GM19452 (cell line): ENCODE measurements around the gene ATF6.
A peak's percentile ranks its signal among the peaks of the same experiment; 100 is the strongest.

Experiments
- ATAC-seq: cut with Tn5 transposase; IDR thresholded peaks from one replicate; pipeline ENCODE4 v1.9.1; 2021; ENCODE audit not compliant: unreplicated experiment

The ATF6 gene

DNA sequence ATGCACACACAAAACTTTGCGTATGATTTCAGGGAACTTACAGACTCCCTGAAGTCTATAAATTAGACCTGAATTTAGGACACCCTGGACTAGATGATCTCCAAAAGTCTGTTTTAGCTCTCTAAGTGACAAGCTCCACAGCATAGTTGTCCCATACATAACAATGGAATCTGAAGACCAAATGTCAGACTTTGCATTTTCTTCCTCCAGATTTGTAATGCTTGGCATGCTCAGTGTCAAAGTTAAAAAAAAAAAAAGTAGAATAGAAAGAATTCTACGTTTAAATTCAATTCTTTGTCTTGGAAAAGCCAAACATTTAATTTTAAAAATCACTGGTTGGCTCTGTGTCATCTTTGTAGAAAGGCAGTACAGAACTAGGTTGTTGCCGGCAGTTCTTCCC, 190.8 kb downstream of the ATF6 start:
- no peak for ATAC-seq

DNA sequence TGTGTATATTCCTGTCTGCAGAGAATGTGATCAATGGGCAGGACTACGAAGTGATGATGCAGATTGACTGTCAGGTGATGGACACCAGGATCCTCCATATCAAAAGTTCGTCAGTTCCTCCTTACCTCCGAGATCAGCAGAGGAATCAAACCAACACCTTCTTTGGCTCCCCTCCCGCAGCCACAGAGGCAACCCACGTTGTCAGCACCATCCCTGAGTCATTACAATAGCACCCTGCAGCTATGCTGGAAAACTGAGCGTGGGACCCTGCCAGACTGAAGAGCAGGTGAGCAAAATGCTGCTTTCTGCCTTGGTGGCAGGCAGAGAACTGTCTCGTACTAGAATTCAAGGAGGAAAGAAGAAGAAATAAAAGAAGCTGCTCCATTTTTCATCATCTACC, 192.3 kb downstream of the ATF6 start:
- no peak for ATAC-seq

DNA sequence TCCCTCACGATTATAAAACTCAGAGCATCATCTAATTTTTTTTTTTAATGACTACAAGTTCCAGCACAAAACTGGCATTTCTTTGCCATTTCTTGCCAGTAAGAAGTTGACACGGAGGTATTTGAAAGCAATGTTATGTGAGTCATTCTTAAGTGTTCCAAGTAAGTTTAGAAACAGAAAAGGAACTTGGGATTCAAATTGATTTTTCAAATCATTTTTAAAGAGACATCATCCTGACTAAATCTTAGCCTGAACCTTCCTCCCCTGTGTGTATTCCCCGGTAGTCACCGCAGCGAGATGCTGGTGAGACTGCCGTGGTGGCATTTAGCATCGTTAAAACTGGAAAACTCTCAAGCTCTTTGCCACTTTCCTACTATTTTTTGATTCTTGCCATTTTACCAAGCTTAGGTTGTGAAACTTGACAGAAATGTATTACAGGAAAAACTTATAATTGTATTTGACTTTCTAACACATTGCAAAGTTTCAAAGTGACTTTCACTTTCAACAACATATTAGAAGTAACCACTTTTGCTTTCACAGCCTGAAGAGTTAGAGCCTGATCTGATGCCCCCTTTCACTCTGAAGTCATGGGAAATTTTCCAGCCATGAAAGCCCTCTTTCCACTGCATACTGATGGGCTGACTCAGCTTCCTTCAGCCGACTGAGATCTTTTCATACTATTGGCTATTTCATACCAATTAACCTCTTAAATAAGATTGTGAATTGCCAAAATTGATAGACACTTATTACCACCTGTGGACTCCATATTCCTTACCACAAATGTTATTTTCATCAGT, 196.2 kb downstream of the ATF6 start:
- ATAC-seq = peak; percentile 90

DNA sequence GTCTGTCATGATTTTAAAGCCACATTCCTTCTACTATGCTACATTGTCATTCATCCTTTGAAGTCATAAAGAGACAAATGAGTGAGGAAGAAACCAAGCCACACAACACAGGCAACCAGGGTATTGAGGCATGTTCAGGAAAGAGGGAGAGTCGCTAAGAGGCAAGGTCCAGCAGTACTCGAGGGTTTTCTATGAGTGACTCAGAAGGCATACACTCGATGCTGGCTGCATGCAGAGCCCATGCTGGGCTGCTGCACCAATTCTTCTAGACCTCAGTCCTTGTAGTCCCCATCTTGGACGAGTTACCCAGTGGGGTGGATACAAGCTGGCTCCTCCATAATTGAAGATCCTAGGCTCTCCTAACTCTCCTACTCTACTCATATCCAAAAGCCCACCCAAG, 199.9 kb downstream of the ATF6 start:
- no peak for ATAC-seq

DNA sequence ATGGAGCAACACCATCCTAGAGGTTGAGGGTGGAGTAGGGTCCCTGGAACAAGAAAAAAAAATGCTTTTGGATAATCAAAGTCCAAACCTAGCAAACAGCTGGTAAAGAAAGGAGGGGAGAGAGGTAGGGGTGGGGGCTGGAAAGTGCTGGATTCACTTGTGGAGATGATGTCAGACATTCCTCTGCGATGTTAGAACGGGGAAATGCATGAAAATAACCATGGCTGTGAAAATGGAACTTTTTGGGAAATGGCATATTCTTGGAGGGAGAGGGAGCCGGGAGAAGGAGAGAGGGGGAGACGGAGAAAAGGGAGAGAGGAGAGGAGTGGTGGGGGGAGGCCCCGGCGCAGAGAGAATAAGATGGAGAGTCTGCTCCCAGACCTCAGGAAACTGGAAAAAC, 203.9 kb downstream of the ATF6 start:
- no peak for ATAC-seq

DNA sequence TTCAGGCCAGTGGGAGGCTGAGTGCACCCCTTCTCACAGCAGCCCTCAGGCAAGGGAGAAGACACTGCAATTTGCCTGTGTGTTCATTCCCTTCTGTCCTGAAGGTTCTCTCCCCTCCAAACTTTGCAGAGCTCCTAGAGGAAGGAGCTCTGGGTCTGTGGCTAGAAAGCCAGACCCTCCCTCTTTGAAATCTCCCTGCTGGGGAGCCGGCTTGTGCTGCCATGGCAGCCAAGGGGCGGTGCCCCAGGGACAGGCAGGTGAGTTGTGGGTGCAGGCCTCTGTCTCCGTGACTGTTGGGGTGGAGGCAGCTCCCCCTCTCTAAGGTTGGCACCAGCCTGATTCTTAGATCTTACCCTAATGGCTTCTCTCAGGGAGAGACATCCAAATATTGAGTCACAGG, 204.5 kb downstream of the ATF6 start:
- ATAC-seq = no peak

DNA sequence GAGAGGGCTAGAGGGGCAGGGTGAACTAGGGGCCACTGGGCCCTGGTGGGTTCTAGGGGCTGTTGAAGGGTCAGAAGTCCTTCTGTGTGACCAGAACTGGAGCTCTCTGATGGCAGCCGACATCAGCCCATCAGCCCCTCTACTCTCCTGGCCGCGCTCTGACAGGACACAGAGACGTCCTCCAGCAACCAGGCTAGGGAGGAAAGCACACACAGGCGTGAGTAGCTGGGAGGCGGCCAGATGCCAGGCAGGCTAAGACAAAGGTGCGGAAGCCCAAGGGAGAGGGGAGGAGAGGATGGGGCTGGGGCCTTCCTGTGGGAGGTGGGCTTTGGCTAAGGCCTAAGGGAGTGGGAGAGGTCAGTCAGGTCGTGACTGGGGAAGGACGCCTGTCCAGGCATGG, 206.7 kb downstream of the ATF6 start:
- no peak for ATAC-seq

DNA sequence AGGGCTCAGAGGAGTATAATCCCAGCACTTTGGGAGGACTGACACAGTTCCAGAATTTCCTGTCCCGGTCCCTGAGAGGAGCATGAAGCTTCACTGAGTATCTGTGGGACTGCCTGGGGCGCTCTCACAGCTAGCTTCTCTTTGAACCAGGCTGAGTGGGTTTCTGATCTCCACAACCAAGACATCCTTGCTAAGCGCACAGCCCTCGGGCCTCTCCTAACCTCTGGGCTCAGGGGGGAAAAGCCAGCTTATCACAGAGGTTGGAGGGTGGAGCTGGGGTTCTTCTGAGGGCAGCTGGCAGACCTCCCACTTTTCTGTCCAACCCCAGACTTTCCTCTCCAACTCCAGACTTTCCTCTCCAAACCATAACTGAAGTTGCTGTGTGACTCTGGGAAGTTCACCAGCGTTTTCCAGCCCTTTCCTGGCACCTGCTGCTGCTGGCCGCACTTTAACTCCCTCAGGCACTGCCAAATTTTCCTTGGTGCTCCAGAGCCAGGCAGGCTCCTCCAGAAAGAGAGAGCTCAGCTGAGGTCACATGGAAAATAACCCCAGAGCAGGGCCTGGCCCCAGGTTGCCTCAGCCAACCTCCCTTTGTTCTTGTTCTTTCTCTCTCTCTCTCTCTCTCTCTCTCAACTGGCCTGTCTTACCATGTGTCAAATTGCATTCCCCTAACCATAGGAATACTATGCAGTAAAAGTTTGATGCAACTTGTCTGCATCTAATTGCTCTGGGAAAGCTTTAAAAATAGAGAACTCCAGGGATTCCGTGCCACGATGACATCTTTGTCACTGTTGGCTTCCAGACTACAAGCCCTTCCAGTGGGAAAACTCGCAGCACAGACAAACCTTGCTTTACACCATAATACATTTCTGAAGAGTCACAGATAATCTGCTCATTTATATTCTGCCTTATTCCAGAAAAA, 208.1 kb downstream of the ATF6 start:
- no peak for ATAC-seq

DNA sequence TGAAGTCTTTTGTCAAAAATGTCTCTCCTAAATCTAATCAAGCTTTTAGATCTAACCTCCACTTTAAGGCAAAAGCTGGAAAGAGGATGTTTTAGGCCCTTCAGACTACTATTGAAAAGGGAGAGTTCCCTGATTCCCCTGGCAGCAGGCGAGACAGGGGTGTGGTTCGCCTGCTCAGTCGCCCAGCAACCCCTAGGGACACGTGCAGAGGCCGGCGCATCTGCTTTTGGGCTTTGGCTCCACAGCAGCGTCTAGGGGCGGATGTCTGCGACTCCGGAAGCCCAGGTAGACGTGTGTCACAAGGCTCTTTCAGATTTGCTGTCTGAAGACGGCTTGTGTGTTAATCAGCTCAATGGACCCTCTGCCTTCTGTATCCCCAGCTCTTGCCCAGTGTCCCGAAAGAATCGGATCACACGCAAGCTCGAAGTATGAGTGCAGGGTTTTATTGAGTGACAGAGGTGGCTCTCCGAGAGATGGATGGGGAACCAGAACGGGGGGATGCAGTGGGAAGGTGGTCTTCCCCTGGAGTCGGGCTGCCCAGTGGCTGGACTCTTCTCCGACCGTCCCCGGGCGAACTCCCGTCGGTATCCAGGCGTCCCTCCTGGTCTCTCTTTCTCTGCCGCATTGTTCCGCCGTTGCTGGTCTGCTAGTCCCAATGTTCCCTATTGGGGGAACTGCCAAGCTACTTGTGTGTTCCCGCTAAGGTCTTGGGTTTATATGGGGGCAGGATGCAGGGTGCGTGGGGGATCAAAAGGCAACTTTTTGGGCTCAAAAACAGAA, 212.1 kb downstream of the ATF6 start:
- no peak for ATAC-seq

DNA sequence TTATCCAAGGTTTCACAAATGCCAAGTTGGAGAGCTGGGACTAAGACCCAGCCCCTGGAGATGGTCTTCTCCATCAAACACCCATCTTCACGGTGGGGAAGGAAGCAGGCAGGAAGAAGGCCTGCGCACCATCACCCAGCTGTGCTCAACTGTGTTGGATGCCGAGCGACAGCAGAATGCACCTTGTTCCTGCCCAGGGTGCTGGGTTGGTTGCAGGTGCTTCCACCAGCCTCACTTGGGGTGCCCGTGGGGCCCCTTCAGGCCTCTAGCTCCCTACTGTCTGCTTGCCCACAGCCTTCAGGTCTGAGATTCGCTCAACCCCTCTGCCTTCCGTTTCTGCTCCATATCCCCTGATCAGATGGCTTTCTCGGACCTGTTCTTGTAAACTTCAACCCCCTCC, 215.0 kb downstream of the ATF6 start:
- ATAC-seq = no peak

DNA sequence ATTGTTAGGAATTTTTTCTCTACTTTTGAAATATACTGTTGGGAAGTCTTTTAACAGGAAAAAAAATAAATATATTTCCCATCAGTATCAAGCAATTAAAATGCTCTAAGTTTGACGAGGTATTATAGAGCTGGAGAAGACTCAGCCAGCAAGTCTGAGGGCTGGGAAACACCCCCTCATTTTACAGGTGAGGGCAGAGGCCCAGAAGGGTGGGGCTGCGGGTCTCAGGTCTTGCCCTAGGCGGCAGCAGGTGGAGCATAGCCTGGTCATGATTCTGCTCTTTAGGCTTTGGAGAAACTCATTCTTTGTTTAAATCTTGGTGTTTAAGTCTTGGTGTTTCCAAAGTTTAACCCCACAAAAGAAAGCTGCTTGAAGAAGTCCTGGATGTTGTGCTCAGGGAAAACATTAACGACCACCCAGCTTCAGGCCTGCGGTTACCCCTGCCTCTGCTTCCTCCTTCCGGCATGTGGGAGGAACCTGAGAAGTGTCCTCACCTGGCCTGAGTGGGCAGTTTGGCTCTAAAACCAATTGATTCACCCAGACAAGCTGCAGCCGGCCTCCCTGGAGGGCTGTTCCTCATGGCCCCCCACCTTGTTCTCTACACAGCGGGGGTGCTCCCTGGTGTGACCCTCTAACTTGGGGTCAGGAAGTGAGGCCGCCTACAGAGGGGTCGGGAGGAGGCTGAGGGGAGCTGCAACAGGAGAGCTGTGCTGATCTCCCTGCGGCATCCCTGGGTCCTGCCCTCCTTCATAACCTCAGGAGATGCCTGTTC, 215.8 kb downstream of the ATF6 start:
- ATAC-seq = no peak

DNA sequence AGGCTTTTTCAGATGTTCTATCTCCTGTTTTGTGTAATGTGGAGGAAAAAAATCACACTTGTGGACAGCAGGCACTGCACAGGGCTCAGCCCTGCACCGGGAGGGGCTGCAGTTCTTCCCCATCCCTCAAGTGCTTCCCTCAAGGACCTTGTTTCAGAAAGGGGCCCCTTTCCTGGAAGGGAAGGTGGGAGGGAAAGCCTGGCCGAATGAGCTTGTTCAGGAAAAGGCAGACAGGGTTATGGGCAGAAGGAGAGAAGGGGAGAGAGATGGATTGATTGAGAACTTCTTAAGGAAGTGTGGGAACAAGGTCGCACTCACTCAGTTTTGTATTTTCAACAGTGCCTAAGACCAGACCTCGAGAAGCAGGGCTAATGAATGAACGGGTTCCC, 216.4 kb downstream of the ATF6 start:
- no peak for ATAC-seq

DNA sequence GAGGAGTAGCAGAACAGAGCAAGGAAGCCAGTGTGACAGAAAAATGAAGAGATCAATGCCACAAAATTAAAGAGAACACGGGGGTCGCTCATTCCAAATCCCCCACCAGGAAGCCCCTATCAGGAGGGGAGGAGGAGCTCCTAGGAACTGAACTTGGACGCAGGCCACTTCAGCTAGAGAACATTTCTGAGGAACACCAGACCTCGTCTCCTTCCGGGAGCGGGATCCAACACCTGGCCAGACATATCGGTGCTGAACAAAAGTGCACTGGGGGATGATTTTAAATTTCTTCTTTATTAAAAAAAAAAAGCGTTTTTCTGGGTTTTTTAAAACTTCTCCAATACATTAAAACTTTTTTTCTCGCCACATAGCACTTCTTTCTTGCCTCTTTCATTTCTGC, 216.8 kb downstream of the ATF6 start:
- no peak for ATAC-seq

DNA sequence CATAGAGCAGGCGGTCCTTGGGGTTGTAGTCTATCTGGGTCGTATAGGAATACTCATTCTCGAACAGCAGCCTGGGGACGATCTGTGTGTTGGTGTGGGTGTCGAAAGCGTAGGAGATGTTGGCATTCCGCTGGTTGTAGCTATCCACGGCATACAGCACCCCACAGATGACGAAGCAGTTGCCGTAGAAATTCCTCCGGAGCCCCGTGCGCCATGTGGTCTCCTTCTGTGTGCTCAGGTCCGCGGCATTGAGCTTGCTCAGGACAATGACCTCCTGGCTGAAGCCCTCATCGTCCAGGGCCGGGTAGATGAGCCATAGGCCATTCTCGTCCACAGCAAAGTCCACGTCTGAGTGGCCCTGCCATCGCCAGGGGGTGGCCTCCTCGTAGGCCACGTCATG, 217.6 kb downstream of the ATF6 start:
- no peak for ATAC-seq

DNA sequence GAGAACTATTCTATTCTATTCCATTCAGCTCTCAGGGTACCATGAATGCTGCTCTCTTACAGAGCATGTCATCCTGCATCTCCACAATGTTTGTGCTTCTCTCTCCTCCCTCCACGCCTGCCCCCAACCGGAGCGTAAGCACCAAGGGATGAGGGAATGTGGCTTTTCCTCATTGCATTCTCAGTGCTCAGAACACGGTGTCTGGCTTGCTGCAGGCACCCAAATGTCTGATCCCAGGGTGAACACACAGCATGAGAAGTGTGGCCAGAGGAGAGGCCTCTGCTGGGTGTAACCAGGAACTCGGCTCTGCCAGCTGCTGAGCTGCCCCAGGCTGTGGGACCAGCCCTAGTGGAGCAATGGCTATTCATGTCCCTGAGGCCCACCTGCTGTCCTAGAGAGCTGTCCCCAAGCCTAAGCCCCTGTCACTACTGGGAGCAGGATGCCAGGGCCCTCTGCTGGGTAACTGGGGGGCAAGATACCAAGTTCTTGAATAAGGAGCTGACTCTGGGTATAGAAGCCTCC, 219.2 kb downstream of the ATF6 start:
- no peak for ATAC-seq

DNA sequence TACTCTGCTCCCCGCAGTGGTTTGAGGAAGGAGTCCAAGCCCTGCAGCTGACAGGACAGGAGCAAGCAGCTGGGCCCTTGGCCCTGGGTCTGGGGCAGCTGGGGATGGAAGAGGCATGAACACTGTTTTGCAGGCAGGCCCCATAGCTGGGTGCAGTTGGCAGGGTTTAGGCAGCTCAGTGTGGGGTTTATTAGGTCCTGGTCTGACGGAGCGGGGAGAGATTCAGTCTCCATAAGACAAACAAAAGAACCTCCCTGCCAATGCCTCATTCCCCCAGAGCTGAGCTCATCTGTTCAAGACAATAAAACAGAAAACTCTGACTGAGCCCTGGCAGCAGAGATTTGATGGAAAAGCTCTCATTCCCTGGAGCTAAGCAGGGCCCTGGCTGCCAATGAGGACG, 220.2 kb downstream of the ATF6 start:
- ATAC-seq = no peak

DNA sequence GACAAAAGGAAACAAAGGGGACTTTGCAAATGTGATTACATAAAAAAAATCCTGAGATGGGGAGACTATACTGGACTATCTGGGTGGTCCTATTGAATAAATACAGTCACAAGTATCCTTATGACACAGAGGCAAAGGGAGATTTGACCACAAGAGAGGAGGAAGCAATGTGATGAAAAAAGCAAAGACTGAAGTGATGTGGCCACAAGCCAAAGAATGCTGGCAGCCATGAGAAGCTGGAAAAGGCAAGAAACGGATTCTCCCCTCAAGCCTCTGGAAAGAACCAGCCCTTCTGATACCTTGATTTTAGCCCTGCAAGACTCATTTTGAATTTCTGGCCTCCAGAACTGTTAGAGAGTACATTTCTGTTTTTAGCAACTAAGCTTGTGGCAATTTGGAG, 221.2 kb downstream of the ATF6 start:
- no peak for ATAC-seq

DNA sequence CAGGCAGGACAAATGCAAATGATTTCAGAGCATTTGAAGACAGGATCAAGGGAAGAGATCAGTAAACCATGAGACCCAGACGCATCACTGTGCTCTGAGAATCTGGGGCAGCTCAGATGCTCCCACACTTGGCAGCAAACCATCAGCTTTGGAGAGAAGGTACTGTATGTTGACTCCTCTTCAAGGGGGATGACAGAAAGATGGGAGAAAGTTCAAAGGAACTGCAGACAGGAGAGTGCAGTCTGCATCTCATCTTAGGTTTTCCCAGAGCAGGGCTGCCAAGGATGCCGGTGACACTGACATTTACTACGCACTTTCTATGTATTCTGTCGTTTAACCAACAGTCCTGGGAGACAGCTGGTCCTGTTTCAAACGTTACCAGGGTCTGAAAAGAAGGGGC, 221.8 kb downstream of the ATF6 start:
- no peak for ATAC-seq

DNA sequence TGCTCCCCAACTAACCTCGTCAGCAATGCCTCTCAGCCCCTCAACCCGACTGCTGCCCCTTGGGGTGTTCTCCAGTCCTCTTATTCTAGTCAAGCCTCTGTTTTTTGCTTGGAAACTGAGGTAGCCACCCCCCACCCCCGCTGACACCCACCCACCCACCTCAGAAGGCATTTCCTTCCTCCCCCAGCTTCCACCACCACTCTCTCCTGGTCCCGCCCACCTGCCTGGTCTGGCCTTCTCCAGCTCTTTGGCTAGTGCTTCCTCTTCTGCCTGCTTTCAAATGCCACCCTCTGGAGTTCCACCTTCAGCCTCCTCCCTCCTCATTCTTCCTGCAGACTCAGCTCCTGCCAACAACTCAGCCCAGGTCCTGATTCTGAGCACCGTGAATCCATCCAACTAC, 222.3 kb downstream of the ATF6 start:
- no peak for ATAC-seq

DNA sequence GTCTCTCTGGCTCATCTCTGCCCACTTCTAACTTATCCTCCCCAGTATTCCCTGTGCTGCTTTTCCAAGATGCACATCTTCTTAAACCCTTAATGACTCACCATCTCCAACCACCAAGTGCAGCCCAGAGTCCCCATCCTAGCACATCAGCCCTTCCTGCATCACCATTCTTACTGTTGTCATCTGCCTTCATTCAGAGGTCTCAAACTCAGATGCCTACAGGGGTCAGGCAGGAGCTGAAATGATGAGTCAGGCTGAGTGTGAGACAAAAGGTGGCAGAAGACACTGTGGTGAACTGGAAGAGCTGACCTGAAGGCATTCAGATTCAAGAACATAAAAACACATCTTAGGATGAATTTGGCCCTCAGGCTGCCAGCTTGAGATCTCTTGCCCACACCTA, 223.0 kb downstream of the ATF6 start:
- no peak for ATAC-seq

DNA sequence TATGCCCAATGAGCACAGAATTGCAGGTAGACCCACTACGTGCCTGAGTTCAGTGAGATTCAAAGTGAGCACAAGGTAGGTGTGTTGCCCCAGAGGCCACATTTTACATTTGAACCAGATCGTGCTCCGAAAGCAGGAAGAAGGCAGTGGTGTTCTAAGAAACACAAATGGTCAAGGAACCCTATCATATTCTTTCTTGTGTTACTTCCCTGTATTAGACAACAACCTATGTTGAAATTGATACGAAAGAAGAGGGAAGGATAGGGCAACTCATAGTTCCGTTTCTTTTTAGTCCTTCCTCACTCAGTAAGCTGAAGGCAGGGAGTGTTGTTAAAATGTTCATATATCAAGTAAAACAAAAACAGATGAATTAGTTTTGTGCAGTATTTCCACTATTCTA, 223.7 kb downstream of the ATF6 start:
- no peak for ATAC-seq
